ENCODE measurements around the gene NOS3. TPM values are rescaled to one million over a fixed set of nuclear protein-coding genes. Genes with fewer than 3 reads are reported as not detected.

The NOS3 gene
- 10 to 100 TPM in 1 of 5 donors, 1 to 10 TPM in 4; 4.8 to 10.1 (median 5.0) TPM for total RNA-seq
- total RNA-seq (2013) = 6.7 TPM
- 0.17 to 19.0 (median 3.8) reads per million in 29 experiments for total RNA-seq

GRCh38 chr7:150990416-150991186, at the start of gene NOS3:
Gene NOS3 (plus strand): TSS chr7:150991017. CDS start chr7:150993804, 2,787 bp downstream.
- Histone ChIP-seq H3K27ac (ENCODE audit: low read length) (no peak within 1 kb of the TSS), H3K9me3 (no peaks in the 10 kb centered on the region), H3K4me1 (ENCODE audit: control insufficient read depth in 1 of 2, extremely low read depth in 1 of 2, insufficient read depth in 2 of 2, low read length in 2 of 2) (peaks cover 25 to 52% of the 10 kb centered on the region in 2 experiments), H3K27me3 (replicated peaks in 1 of 2; ENCODE audit: control insufficient read depth in 2 of 2, extremely low read depth in 1 of 2, insufficient read depth in 2 of 2, low read length in 1 of 2) (peaks cover 0 to 44% of the 10 kb centered on the region in 2 experiments), H3K36me3 (ENCODE audit: control insufficient read depth in 2 of 2, extremely low read depth in 1 of 2, insufficient read depth in 1 of 2, low read length in 1 of 2) (no peaks in the 10 kb centered on the region), H3K4me3 (ENCODE audit: control insufficient read depth in 1 of 2, extremely low read depth in 1 of 2, low read length in 1 of 2) (peak within 1 kb of the TSS in 1 of 2 donors; percentile 11)
- no peak for DNase-seq
- Mint-ChIP-seq H3K36me3 (peaks cover 11% of the 10 kb centered on the region), H3K4me1 (peaks cover 39 to 47% (median 42%) of the 10 kb centered on the region in 3 donors), H3K4me3 (peak within 1 kb of the TSS in 1 of 3 donors; percentile 73), H3K27ac (peak within 1 kb of the TSS; percentile 8 to 36), H3K27me3 (peaks cover 0 to 3% of the 10 kb centered on the region in 2 donors), H3K9me3 (peaks cover 5 to 17% (median 14%) of the 10 kb centered on the region in 3 donors)
- WGBS (ENCODE audit: insufficient coverage) = 95% methylated on average over 6 of the region's 12 CpGs
- POLR2A ChIA-PET = no interaction called here
- no peak for ATAC-seq (replicated peaks in 1 of 4)
- CTCF ChIA-PET = interaction anchor here in 1 of 2 donors (0.6 kb wide), 1 partner anchor 28 kb away, joined by 3 read pairs; no protein-coding TSS in a partner anchor

- Mint-ChIP-seq H3K36me3 (no peaks in the 10 kb centered on the region), H3K27ac (peak overlapping the region in 1 of 2 donors; percentile 8), H3K9me3 (no peaks in the 10 kb centered on the region), H3K4me1 (peaks cover 50 to 52% (median 51%) of the 10 kb centered on the region in 3 donors), H3K4me3 (peak overlapping the region in 1 of 3 donors; percentile 31), H3K27me3 (peaks cover 0 to 3% of the 10 kb centered on the region in 2 donors)
- 90% methylated on average over 14 of the region's 15 CpGs for WGBS (ENCODE audit: insufficient coverage)
- Histone ChIP-seq H3K9me3 (no peaks in the 10 kb centered on the region), H3K4me3 (ENCODE audit: control insufficient read depth in 1 of 2, extremely low read depth in 1 of 2, low read length in 1 of 2) (no peak overlapping the region), H3K27me3 (replicated peaks in 1 of 2; ENCODE audit: control insufficient read depth in 2 of 2, extremely low read depth in 1 of 2, insufficient read depth in 2 of 2, low read length in 1 of 2) (peaks cover 0 to 17% of the 10 kb centered on the region in 2 experiments), H3K4me1 (ENCODE audit: control insufficient read depth in 1 of 2, extremely low read depth in 1 of 2, insufficient read depth in 2 of 2, low read length in 2 of 2) (peaks cover 4 to 46% of the 10 kb centered on the region in 2 experiments), H3K36me3 (ENCODE audit: control insufficient read depth in 2 of 2, extremely low read depth in 1 of 2, insufficient read depth in 1 of 2, low read length in 1 of 2) (no peaks in the 10 kb centered on the region), H3K27ac (ENCODE audit: low read length) (no peak overlapping the region)
- CTCF ChIA-PET = no interaction called here
- DNase-seq (peak in 1 of 35 experiments; percentile 11), ATAC-seq (replicated peaks in 1 of 4) (no peak)
- POLR2A ChIA-PET = no interaction called here
These were observed 49.3 kb upstream of the NOS3 start for GRCh38 chr7:150941351-150942000.

- peak overlapping the region in 1 of 3 donors; percentile 38 for H3K4me3 Mint-ChIP-seq
- CTCF ChIA-PET = no interaction called here
- H3K4me3 ChIP-seq (ENCODE audit: control insufficient read depth in 1 of 2, extremely low read depth in 1 of 2, low read length in 1 of 2) = no peak overlapping the region
These were observed 48.7 kb upstream of the NOS3 start for GRCh38 chr7:150942001-150942590.

GRCh38 chr7:150942591-150943452, 48.0 kb upstream of the NOS3 start:
- Mint-ChIP-seq H3K4me1 (peaks cover 42 to 44% (median 42%) of the 10 kb centered on the region in 3 donors), H3K9me3 (no peaks in the 10 kb centered on the region), H3K27ac (no peak overlapping the region), H3K36me3 (no peaks in the 10 kb centered on the region), H3K27me3 (peaks cover 0 to 5% of the 10 kb centered on the region in 2 donors), H3K4me3 (peak overlapping the region in 1 of 3 donors; percentile 38)
- peaks cover 4 to 40% of the 10 kb centered on the region in 2 experiments for H3K4me1 ChIP-seq (ENCODE audit: control insufficient read depth in 1 of 2, extremely low read depth in 1 of 2, insufficient read depth in 2 of 2, low read length in 2 of 2)
- ChIA-PET CTCF (no interaction called here), POLR2A (no interaction called here)
- ATAC-seq (replicated peaks in 1 of 4) (no peak), DNase-seq (peak in 1 of 35 experiments; percentile 10)
- no peak overlapping the region for H3K4me3 ChIP-seq (ENCODE audit: control insufficient read depth in 1 of 2, extremely low read depth in 1 of 2, low read length in 1 of 2)
- H3K27ac ChIP-seq (ENCODE audit: low read length) = no peak overlapping the region
- H3K36me3 ChIP-seq (ENCODE audit: control insufficient read depth in 2 of 2, extremely low read depth in 1 of 2, insufficient read depth in 1 of 2, low read length in 1 of 2) = no peaks in the 10 kb centered on the region
- WGBS (ENCODE audit: insufficient coverage) = 78% methylated on average over 11 of the region's 13 CpGs
- no peaks in the 10 kb centered on the region for H3K9me3 ChIP-seq
- H3K27me3 ChIP-seq (replicated peaks in 1 of 2; ENCODE audit: control insufficient read depth in 2 of 2, extremely low read depth in 1 of 2, insufficient read depth in 2 of 2, low read length in 1 of 2) = peaks cover 0 to 29% of the 10 kb centered on the region in 2 experiments

More at GRCh38 chr7:150942001-150942590, 48.7 kb upstream of the NOS3 start:
- no peaks in the 10 kb centered on the region for H3K9me3 ChIP-seq
- no peak overlapping the region for H3K27ac ChIP-seq (ENCODE audit: low read length)
- ATAC-seq (replicated peaks in 1 of 4) (peak; percentile 77 to 89 (median 85)), DNase-seq (peak in 34 of 35 experiments; percentile 17 to 67 (median 38))
- peak overlapping the region in 1 of 2 donors; percentile 22 for H3K27ac Mint-ChIP-seq
- peaks cover 49 to 51% (median 50%) of the 10 kb centered on the region in 3 donors for H3K4me1 Mint-ChIP-seq
- H3K9me3 Mint-ChIP-seq = no peaks in the 10 kb centered on the region
- WGBS (ENCODE audit: insufficient coverage) = 51% methylated on average over 10 of the region's 14 CpGs
- no peaks in the 10 kb centered on the region for H3K36me3 ChIP-seq (ENCODE audit: control insufficient read depth in 2 of 2, extremely low read depth in 1 of 2, insufficient read depth in 1 of 2, low read length in 1 of 2)
- H3K36me3 Mint-ChIP-seq = no peaks in the 10 kb centered on the region
- peaks cover 0 to 5% of the 10 kb centered on the region in 2 donors for H3K27me3 Mint-ChIP-seq
- H3K4me1 ChIP-seq (ENCODE audit: control insufficient read depth in 1 of 2, extremely low read depth in 1 of 2, insufficient read depth in 2 of 2, low read length in 2 of 2) = peaks cover 4 to 46% of the 10 kb centered on the region in 2 experiments
- POLR2A ChIA-PET = no interaction called here
- peaks cover 0 to 23% of the 10 kb centered on the region in 2 experiments for H3K27me3 ChIP-seq (replicated peaks in 1 of 2; ENCODE audit: control insufficient read depth in 2 of 2, extremely low read depth in 1 of 2, insufficient read depth in 2 of 2, low read length in 1 of 2)

- ATAC-seq (replicated peaks in 1 of 4) = no peak
- Histone ChIP-seq H3K4me1 (ENCODE audit: control insufficient read depth in 1 of 2, extremely low read depth in 1 of 2, insufficient read depth in 2 of 2, low read length in 2 of 2) (peaks cover 0 to 34% of the 10 kb centered on the region in 2 experiments), H3K27me3 (replicated peaks in 1 of 2; ENCODE audit: control insufficient read depth in 2 of 2, extremely low read depth in 1 of 2, insufficient read depth in 2 of 2, low read length in 1 of 2) (peaks cover 0 to 33% of the 10 kb centered on the region in 2 experiments), H3K4me3 (ENCODE audit: control insufficient read depth in 1 of 2, extremely low read depth in 1 of 2, low read length in 1 of 2) (no peak overlapping the region), H3K36me3 (ENCODE audit: control insufficient read depth in 2 of 2, extremely low read depth in 1 of 2, insufficient read depth in 1 of 2, low read length in 1 of 2) (no peaks in the 10 kb centered on the region), H3K9me3 (no peaks in the 10 kb centered on the region), H3K27ac (ENCODE audit: low read length) (no peak overlapping the region)
- Mint-ChIP-seq H3K4me3 (peak overlapping the region in 1 of 3 donors; percentile 27), H3K27ac (no peak overlapping the region), H3K27me3 (peaks cover 0 to 8% of the 10 kb centered on the region in 2 donors), H3K4me1 (peaks cover 36 to 38% (median 36%) of the 10 kb centered on the region in 3 donors), H3K9me3 (no peaks in the 10 kb centered on the region), H3K36me3 (no peaks in the 10 kb centered on the region)
- CTCF ChIA-PET = no interaction called here
- POLR2A ChIA-PET = no interaction called here
- 100% methylated on average over 1 of the region's 6 CpGs for WGBS (ENCODE audit: insufficient coverage)
- peak in 1 of 35 experiments; percentile 7 for DNase-seq
These were observed 47.4 kb upstream of the NOS3 start for GRCh38 chr7:150943453-150943814.

Data from T-cell (primary cell).